ENCODE data around the gene SIL1.

DNA sequence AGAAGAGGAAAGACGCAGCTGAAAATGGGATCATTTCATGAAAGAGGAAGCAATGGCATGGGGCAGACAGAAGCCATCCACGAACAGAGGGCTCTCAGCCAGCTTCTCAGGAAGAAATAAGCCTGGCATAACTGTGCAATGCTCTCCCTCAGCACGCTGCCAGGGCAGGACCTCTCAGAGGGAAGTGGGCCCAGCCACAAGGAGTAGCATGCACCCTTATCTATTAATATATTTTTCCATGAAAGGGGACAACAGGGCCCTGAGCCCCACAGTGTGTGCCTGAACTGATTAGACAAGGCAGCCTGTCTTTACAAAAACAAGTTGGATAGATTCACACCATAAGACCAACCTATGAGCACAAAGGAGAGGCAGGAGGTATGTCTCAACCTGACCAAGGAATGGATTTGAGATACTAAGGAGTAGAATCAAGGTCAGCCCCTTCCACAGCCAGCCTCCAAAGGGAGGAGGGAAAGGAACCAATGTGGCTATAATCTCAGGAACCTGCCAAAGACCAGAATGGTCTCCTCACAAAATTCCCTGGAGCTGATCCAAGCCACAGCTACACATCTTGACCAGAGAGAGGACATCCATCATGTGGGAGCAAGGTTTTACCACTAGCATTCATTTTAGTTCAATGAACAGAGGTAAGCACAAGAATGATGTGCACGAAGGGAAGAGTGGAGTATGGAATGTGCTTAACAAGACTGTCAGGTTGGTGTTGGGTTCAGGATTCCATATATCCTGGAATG, 154.8 kb downstream of the SIL1 start:
- TF ChIP-seq EP300 (IDR thresholded peaks at IDR 0.05; ENCODE audit: borderline replicate concordance), result no peak
- TF ChIP-seq CEBPB (IDR thresholded peaks at IDR 0.05), result no peak
